Esophagus (tissue), 2 donors: ENCODE results near the gene DRICH1. TPM values are rescaled to one million over a fixed set of nuclear protein-coding genes. Genes with fewer than 3 reads are reported as not detected.
"Not testable (repeated sequence)": the region's sequence is repeated elsewhere in the genome, so short reads cannot be mapped to it uniquely, and the experiment has no call there.

Experiments
- H3K27ac ChIP-seq, 2 donors: one replicate each; pipeline ENCODE4 v1.5.1; 2013; ENCODE audit warnings: low read depth in 2 of 2, mild to moderate bottlenecking in 2 of 2, inconsistent platforms in 1 of 2, low read length in 1 of 2, moderate library complexity in 1 of 2
- H3K27me3 ChIP-seq, 2 donors: one replicate each; pipeline ENCODE4 v1.6.1; 2013; ENCODE audit warnings: low read length in 2 of 2, control low read depth in 1 of 2, mild to moderate bottlenecking in 1 of 2; ENCODE audit not compliant: insufficient read depth in 2 of 2, control insufficient read depth in 1 of 2
- H3K36me3 ChIP-seq, 2 donors: one replicate each; pipeline ENCODE4 v1.6.1; 2013; ENCODE audit warnings: low read length in 1 of 2; ENCODE audit not compliant: control insufficient read depth in 2 of 2, insufficient read depth in 2 of 2
- H3K4me1 ChIP-seq, 2 donors: one replicate each; pipeline ENCODE4 v1.6.1; 2013; ENCODE audit warnings: low read length in 1 of 2; ENCODE audit not compliant: control insufficient read depth in 2 of 2, insufficient read depth in 2 of 2
- H3K4me3 ChIP-seq, 2 donors: one replicate each; pipeline ENCODE4 v1.5.1; 2013; ENCODE audit warnings: low read length in 2 of 2, mild to moderate bottlenecking in 2 of 2, low read depth in 1 of 2, moderate library complexity in 1 of 2
- H3K9me3 ChIP-seq, 2 donors: one replicate each; pipeline ENCODE4 v1.6.1; 2013; ENCODE audit warnings: mild to moderate bottlenecking in 2 of 2, low read depth in 1 of 2, low read length in 1 of 2, moderate library complexity in 1 of 2; ENCODE audit not compliant: control insufficient read depth in 2 of 2, insufficient read depth in 1 of 2
- WGBS, 2 donors: extraction: QIAGEN DNeasy Blood & Tissue Kit; methylation state at CpG; one replicate each; pipeline ENCODE4 v1.1.7; 2013; 5-methylcytosine and 5-hydroxymethylcytosine counted together
- polyA plus RNA-seq, 2 donors: library from polyadenylated mRNA; stranded (reverse); fragments of 200-250 nt; gene quantifications; one replicate each; pipeline ENCODE4 v1.2.3, GENCODE V29; 2013
- donor health status: healthy with polysubstance abuse.
- donor health status: Bipolar disorder and iron deficiency.

The DRICH1 gene
- under 1 TPM; 0.15 to 0.57 TPM for polyA plus RNA-seq

- 56 to 66% methylated on average over 2 of the region's 2 CpGs for WGBS, 2 donors
- no peaks in the 10 kb centered on the region for H3K36me3 ChIP-seq
- no peaks in the 10 kb centered on the region for H3K9me3 ChIP-seq
- H3K27ac ChIP-seq, result no peak within 1 kb of the TSS
- H3K4me3 ChIP-seq, result no peak within 1 kb of the TSS
- no peaks in the 10 kb centered on the region for H3K27me3 ChIP-seq
- H3K4me1 ChIP-seq, result no peaks in the 10 kb centered on the region
These were observed at the start of gene DRICH1 for GRCh38 chr22:23632178-23632577. DRICH1 (minus strand) TSS chr22:23632321; CDS start chr22:23632023, 298 bp downstream.

- H3K27me3 ChIP-seq, result no peaks in the 10 kb centered on the region
- H3K4me3 ChIP-seq, result no peak overlapping the region
- WGBS, 2 donors, result 90 to 94% methylated on average over 5 of the region's 5 CpGs
- H3K9me3 ChIP-seq, result no peaks in the 10 kb centered on the region
- no peak overlapping the region for H3K27ac ChIP-seq
- peaks cover 0 to 7% of the 10 kb centered on the region in 2 donors for H3K36me3 ChIP-seq
- H3K4me1 ChIP-seq, result no peaks in the 10 kb centered on the region
These were observed 49.1 kb upstream of the DRICH1 start for GRCh38 chr22:23681026-23681809.

GRCh38 chr22:23678133-23678532 lies 46.0 kb upstream of the DRICH1 start:
- Histone ChIP-seq H3K4me3 (no peak overlapping the region), H3K27me3 (no peaks in the 10 kb centered on the region), H3K4me1 (no peaks in the 10 kb centered on the region), H3K27ac (no peak overlapping the region), H3K9me3 (no peaks in the 10 kb centered on the region), H3K36me3 (peaks cover 0 to 12% of the 10 kb centered on the region in 2 donors)
- WGBS, 2 donors, result 90 to 92% methylated on average over 6 of the region's 6 CpGs

- Histone ChIP-seq H3K36me3 (peaks cover 0 to 12% of the 10 kb centered on the region in 2 donors), H3K4me3 (no peak overlapping the region), H3K27ac (no peak overlapping the region), H3K27me3 (no peaks in the 10 kb centered on the region), H3K9me3 (no peaks in the 10 kb centered on the region), H3K4me1 (no peaks in the 10 kb centered on the region)
- 81 to 83% methylated on average over 6 of the region's 6 CpGs for WGBS, 2 donors
These were observed 45.5 kb upstream of the DRICH1 start for GRCh38 chr22:23677701-23677995.

GRCh38 chr22:23676841-23677700 lies 45.0 kb upstream of the DRICH1 start:
- WGBS, 2 donors, result 97% methylated on average over 12 of the region's 12 CpGs
- not testable (repeated sequence) for H3K4me3 ChIP-seq, H3K9me3 ChIP-seq, H3K27me3 ChIP-seq, H3K27ac ChIP-seq, H3K4me1 ChIP-seq
- H3K36me3 ChIP-seq, result peaks cover 0 to 12% of the 10 kb centered on the region in 2 donors

GRCh38 chr22:23675502-23676415 lies 43.6 kb upstream of the DRICH1 start:
- no peak overlapping the region for H3K4me3 ChIP-seq
- H3K27me3 ChIP-seq, result no peaks in the 10 kb centered on the region
- peaks cover 0 to 10% of the 10 kb centered on the region in 2 donors for H3K36me3 ChIP-seq
- no peak overlapping the region for H3K27ac ChIP-seq
- no peaks in the 10 kb centered on the region for H3K9me3 ChIP-seq
- 65 to 76% methylated on average over 17 of the region's 17 CpGs for WGBS, 2 donors
- H3K4me1 ChIP-seq, result no peaks in the 10 kb centered on the region

GRCh38 chr22:23674886-23675501 lies 42.9 kb upstream of the DRICH1 start:
- 90 to 93% methylated on average over 6 of the region's 6 CpGs for WGBS, 2 donors
- H3K27me3 ChIP-seq, H3K4me1 ChIP-seq, H3K4me3 ChIP-seq, H3K27ac ChIP-seq, H3K9me3 ChIP-seq: not testable (repeated sequence)
- peaks cover 0 to 11% of the 10 kb centered on the region in 2 donors for H3K36me3 ChIP-seq

- Histone ChIP-seq H3K4me3 (no peak overlapping the region), H3K36me3 (peaks cover 0 to 9% of the 10 kb centered on the region in 2 donors), H3K27me3 (no peaks in the 10 kb centered on the region), H3K9me3 (no peaks in the 10 kb centered on the region), H3K27ac (no peak overlapping the region), H3K4me1 (no peaks in the 10 kb centered on the region)
- WGBS, 2 donors, result 84 to 91% methylated on average over 25 to 26 of the region's 26 CpGs
These were observed 41.9 kb upstream of the DRICH1 start for GRCh38 chr22:23673826-23674690.
